HEK293T (cell line): ENCODE data around the gene DDX19B.

Experiments used
- CTCF ChIA-PET: fragments of 350-600 bp; formaldehyde crosslinking; extraction: SDS; loops from one replicate; lab custom pipeline; 2021; ENCODE audit warnings: antibody characterized with exemption, inconsistent platforms; lab: Yijun Ruan, JAX
- POLR2A ChIA-PET: fragments of 350-600 bp; formaldehyde crosslinking; extraction: SDS; loops from one replicate; lab custom pipeline; 2020; ENCODE audit warnings: antibody characterized with exemption, inconsistent platforms; lab: Yijun Ruan, JAX
- DNase-seq: peaks from one replicate; pipeline ENCODE4 v3.0.0; 2012; ENCODE audit warnings: mixed read lengths; ENCODE audit errors: extremely low spot score
- ARNT ChIP-seq: fragments of 450-650 bp; IDR thresholded peaks from 2 replicates; pipeline ENCODE4 v1.6.1; 2017; ENCODE audit warnings: mild to moderate bottlenecking
- BHLHE40 ChIP-seq: fragments of 450-650 bp; IDR thresholded peaks from 2 replicates; pipeline ENCODE4 v1.6.1; 2016; ENCODE audit warnings: mild to moderate bottlenecking, moderate library complexity, borderline replicate concordance
- CTBP1 ChIP-seq: fragments of 450-650 bp; IDR thresholded peaks from 2 replicates; pipeline ENCODE4 v1.6.1; 2016; ENCODE audit warnings: borderline replicate concordance
- ELF4 ChIP-seq: fragments of 450-650 bp; IDR thresholded peaks from 2 replicates; pipeline ENCODE4 v1.6.1; 2017; ENCODE audit warnings: antibody characterized with exemption
- FOXA1 ChIP-seq: fragments of 450-650 bp; IDR thresholded peaks from 2 replicates; pipeline ENCODE4 v1.6.1; 2016; ENCODE audit warnings: mild to moderate bottlenecking
- FOXK2 ChIP-seq: fragments of 450-650 bp; IDR thresholded peaks from 2 replicates; pipeline ENCODE4 v1.6.1; 2016; ENCODE audit warnings: mild to moderate bottlenecking
- FOXM1 ChIP-seq: fragments of 450-650 bp; IDR thresholded peaks from 2 replicates; pipeline ENCODE4 v1.6.1; 2017; ENCODE audit warnings: mild to moderate bottlenecking, borderline replicate concordance
- HDGF ChIP-seq: fragments of 450-650 bp; IDR thresholded peaks from 2 replicates; pipeline ENCODE4 v1.6.1; 2017; ENCODE audit warnings: antibody characterized with exemption, borderline replicate concordance
- L3MBTL2 ChIP-seq: fragments of 450-650 bp; conservative IDR thresholded peaks from 2 replicates; pipeline ENCODE4 v1.6.1; 2016; ENCODE audit warnings: mild to moderate bottlenecking
- LEF1 ChIP-seq: fragments of 450-650 bp; IDR thresholded peaks from 2 replicates; pipeline ENCODE4 v1.6.1; 2017; ENCODE audit warnings: mild to moderate bottlenecking, borderline replicate concordance
- NFRKB ChIP-seq: fragments of 450-650 bp; IDR thresholded peaks from 2 replicates; pipeline ENCODE4 v1.6.1; 2016; ENCODE audit warnings: mild to moderate bottlenecking, moderate library complexity
- PKNOX1 ChIP-seq: fragments of 450-650 bp; IDR thresholded peaks from 2 replicates; pipeline ENCODE4 v1.6.1; 2016
- SP1 ChIP-seq: fragments of 450-650 bp; IDR thresholded peaks from 2 replicates; pipeline ENCODE4 v1.6.1; 2017
- SUZ12 ChIP-seq: fragments of 450-650 bp; IDR thresholded peaks from 2 replicates; pipeline ENCODE4 v1.6.1; 2016; ENCODE audit warnings: mild to moderate bottlenecking
- TARDBP ChIP-seq: fragments of 450-650 bp; IDR thresholded peaks from 2 replicates; pipeline ENCODE4 v1.6.1; 2016
- ZNF384 ChIP-seq: fragments of 450-650 bp; IDR thresholded peaks from 2 replicates; pipeline ENCODE4 v1.6.1; 2016

Gene DDX19B

GRCh38 chr16:70372921-70373728 lies 74.1 kb downstream of the DDX19B start:
- POLR2A ChIA-PET, result no interaction called here
- no peak for DNase-seq
- CTCF ChIA-PET, result interaction anchor here (0.7 kb wide), 1 partner anchor 14 kb away, joined by 3 read pairs; no protein-coding TSS in a partner anchor
- TF ChIP-seq PKNOX1, result no peak
- no peak for TF ChIP-seq ELF4
- TF ChIP-seq L3MBTL2, result no peak
- TF ChIP-seq HDGF, result no peak
- no peak for TF ChIP-seq LEF1
- TF ChIP-seq FOXK2, result no peak

GRCh38 chr16:70374213-70374612 lies 75.2 kb downstream of the DDX19B start:
- DNase-seq, result no peak
- TF ChIP-seq TARDBP (no peak), ELF4 (no peak), CTBP1 (no peak), L3MBTL2 (no peak), SUZ12 (no peak), BHLHE40 (no peak), FOXA1 (no peak), PKNOX1 (no peak), FOXK2 (no peak), FOXM1 (no peak)
- CTCF ChIA-PET, result no interaction called here
- POLR2A ChIA-PET, result no interaction called here

- POLR2A ChIA-PET, result no interaction called here
- no peak for DNase-seq
- CTCF ChIA-PET, result no interaction called here
- TF ChIP-seq ELF4, result no peak
- no peak for TF ChIP-seq FOXK2
- TF ChIP-seq ARNT, result no peak
- TF ChIP-seq HDGF, result no peak
- TF ChIP-seq TARDBP, result no peak
- no peak for TF ChIP-seq SUZ12
- no peak for TF ChIP-seq L3MBTL2
- TF ChIP-seq PKNOX1, result no peak
- TF ChIP-seq FOXM1, result no peak
- no peak for TF ChIP-seq FOXA1
- TF ChIP-seq LEF1, result no peak
- TF ChIP-seq CTBP1, result no peak
- no peak for TF ChIP-seq BHLHE40
- TF ChIP-seq SP1, result no peak
- TF ChIP-seq NFRKB, result no peak
- TF ChIP-seq ZNF384, result no peak
Measured at GRCh38 chr16:70375636-70376611, 76.9 kb downstream of the DDX19B start.

GRCh38 chr16:70377782-70378181 lies 78.8 kb downstream of the DDX19B start:
- POLR2A ChIA-PET, result interaction anchor here (0.6 kb wide), 1 partner anchor 32 kb away, joined by 3 read pairs; no protein-coding TSS in a partner anchor
- CTCF ChIA-PET, result no interaction called here
- TF ChIP-seq PKNOX1 (no peak), SUZ12 (no peak), SP1 (no peak)
- DNase-seq, result no peak

GRCh38 chr16:70378869-70379493 lies 80.0 kb downstream of the DDX19B start:
- TF ChIP-seq NFRKB (no peak), ARNT (no peak), FOXA1 (no peak), PKNOX1 (no peak), BHLHE40 (no peak), SUZ12 (no peak), LEF1 (no peak), L3MBTL2 (no peak), ELF4 (no peak)
- POLR2A ChIA-PET, result interaction anchor here (1.4 to 2.8 kb wide), 3 partner anchors 32 to 75 kb away, joined by 7 to 29 read pairs (median 27); partner anchors contain the start of genes DDX19A, FCSK and ST3GAL2
- DNase-seq, result no peak
- CTCF ChIA-PET, result no interaction called here
